Neural cell (in vitro differentiated cells): ENCODE results near the gene UBE4B. TPM values are rescaled to one million over a fixed set of nuclear protein-coding genes. Genes with fewer than 3 reads are reported as not detected.

ENCODE experiments used
- H2AFZ ChIP-seq: fragments of 200-600, 300-800 bp; sonication (generic), shearing (Covaris generic); 2 replicates; pipeline ENCODE4 v1.6.0; 2014; ENCODE audit warnings: low read depth, mild to moderate bottlenecking, antibody characterized with exemption, low read length, moderate library complexity
- H3F3A ChIP-seq: fragments of 200-600 bp; shearing (Covaris generic); 2 replicates; pipeline ENCODE4 v1.6.1; 2016; ENCODE audit warnings: mild to moderate bottlenecking, moderate library complexity, mixed read lengths, antibody characterized with exemption, low read length; ENCODE audit not compliant: insufficient read depth, poor library complexity, severe bottlenecking
- H3K27ac ChIP-seq: fragments of 200-600, 300-800 bp; sonication (generic), shearing (Covaris generic); 2 replicates; pipeline ENCODE4 v1.5.1; 2014; ENCODE audit warnings: mild to moderate bottlenecking, low read length, moderate library complexity
- H3K27me3 ChIP-seq: fragments of 300-800, 200-600 bp; sonication (generic), shearing (Covaris generic); 2 replicates; pipeline ENCODE4 v1.6.0; 2014; ENCODE audit warnings: mild to moderate bottlenecking, low read depth, low read length, moderate library complexity; ENCODE audit not compliant: insufficient read depth
- H3K36me3 ChIP-seq: fragments of 300-800, 200-600 bp; sonication (generic), shearing (Covaris generic); 2 replicates; pipeline ENCODE4 v1.5.1; 2014; ENCODE audit warnings: mild to moderate bottlenecking, antibody characterized with exemption, low read length, moderate library complexity; ENCODE audit not compliant: insufficient read depth
- H3K4me2 ChIP-seq: fragments of 300-800, 200-600 bp; sonication (generic), shearing (Covaris generic); 2 replicates; pipeline ENCODE4 v1.6.0; 2014; ENCODE audit warnings: mild to moderate bottlenecking, low read length
- H3K4me3 ChIP-seq: fragments of 300-800, 200-600 bp; sonication (generic), shearing (Covaris generic); 2 replicates; pipeline ENCODE4 v1.5.1; 2014; ENCODE audit warnings: mild to moderate bottlenecking, low read length, moderate library complexity
- H3K79me2 ChIP-seq: fragments of 200-600 bp; shearing (Covaris generic); replicated peaks from 2 replicates; pipeline ENCODE4 v1.6.0; 2014; ENCODE audit warnings: mild to moderate bottlenecking, low read length, moderate library complexity; ENCODE audit not compliant: insufficient read depth
- H3K9ac ChIP-seq: fragments of 300-800, 200-600 bp; sonication (generic), shearing (Covaris generic); 2 replicates; pipeline ENCODE4 v1.6.1; 2016; ENCODE audit warnings: mild to moderate bottlenecking, low read length, mixed read lengths
- H3K9me2 ChIP-seq: fragments of 200-600 bp; shearing (Covaris generic); 2 replicates; pipeline ENCODE4 v1.6.1; 2016; ENCODE audit warnings: mild to moderate bottlenecking, low read length, mixed read lengths; ENCODE audit not compliant: insufficient read depth
- H3K9me3 ChIP-seq: fragments of 200-600, 300-800 bp; sonication (generic), shearing (Covaris generic); 2 replicates; pipeline ENCODE4 v1.6.1; 2016; ENCODE audit warnings: mild to moderate bottlenecking, mixed run types, low read length, moderate library complexity, mixed read lengths
- H4K20me1 ChIP-seq: fragments of 200-600 bp; shearing (Covaris generic); 2 replicates; pipeline ENCODE4 v1.6.1; 2016; ENCODE audit warnings: mild to moderate bottlenecking, mixed run types; ENCODE audit not compliant: insufficient read depth
- CTCF ChIP-seq: fragments of 450-650 bp; IDR thresholded peaks from 2 replicates; pipeline ENCODE4 v1.5.1; 2014; ENCODE audit warnings: antibody characterized with exemption, mild to moderate bottlenecking, moderate library complexity; ENCODE audit not compliant: poor library complexity, severe bottlenecking
- EP300 ChIP-seq: fragments of 450-650 bp; conservative IDR thresholded peaks from 2 replicates; pipeline ENCODE4 v1.6.1; 2014; ENCODE audit warnings: antibody characterized with exemption, mild to moderate bottlenecking, moderate library complexity; ENCODE audit not compliant: poor library complexity, severe bottlenecking
- EZH2 ChIP-seq: fragments of 200-600, 300-800 bp; shearing (Covaris generic), sonication (generic); IDR thresholded peaks from 2 replicates; pipeline ENCODE4 v1.6.1; 2014; ENCODE audit warnings: antibody characterized with exemption, low read length, borderline replicate concordance, mild to moderate bottlenecking; ENCODE audit not compliant: insufficient read depth, poor library complexity, severe bottlenecking
- MXI1 ChIP-seq: fragments of 450-650 bp; conservative IDR thresholded peaks from 2 replicates; pipeline ENCODE4 v1.6.1; 2014; ENCODE audit warnings: antibody characterized with exemption, mild to moderate bottlenecking; ENCODE audit not compliant: poor library complexity, severe bottlenecking
- POLR2AphosphoS5 ChIP-seq: IDR thresholded peaks from 2 replicates; pipeline ENCODE4 v1.6.1; 2012
- RAD21 ChIP-seq: fragments of 450-650 bp; conservative IDR thresholded peaks from 2 replicates; pipeline ENCODE4 v1.6.1; 2014; ENCODE audit warnings: antibody characterized with exemption, mild to moderate bottlenecking, moderate library complexity
- SMC3 ChIP-seq: fragments of 450-650 bp; conservative IDR thresholded peaks from 2 replicates; pipeline ENCODE4 v1.6.1; 2014; ENCODE audit warnings: antibody characterized with exemption, mild to moderate bottlenecking, moderate library complexity; ENCODE audit not compliant: poor library complexity
- TAF1 ChIP-seq: IDR thresholded peaks from 2 replicates; pipeline ENCODE4 v1.6.1; 2012; ENCODE audit warnings: low read depth
- polyA plus RNA-seq: library from polyadenylated mRNA; depleted of rRNA; stranded (reverse); fragments of >200 nt; gene quantifications from 2 replicates; pipeline ENCODE4 v1.2.3, GENCODE V29; 2014
- TF ChIP-seq, protein P1 (sequence below): IDR thresholded peaks from 2 replicates; pipeline ENCODE4 v1.6.1; 2012; ENCODE audit warnings: borderline replicate concordance

The UBE4B gene
- polyA plus RNA-seq, 1 donor from 2014 or later, result 28.9 TPM

GRCh38 chr1:10181154-10181553, 148.4 kb downstream of the UBE4B start:
- no peak overlapping the region for H3K27ac ChIP-seq
- H3K9me3 ChIP-seq, result peaks cover 2% of the 10 kb centered on the region
- no peak overlapping the region for H3K4me3 ChIP-seq
- H3F3A ChIP-seq, result no peaks in the 10 kb centered on the region
- no peaks in the 10 kb centered on the region for H3K27me3 ChIP-seq
- no peak overlapping the region for H3K9ac ChIP-seq
- no peaks in the 10 kb centered on the region for H4K20me1 ChIP-seq
- H3K4me2 ChIP-seq, result no peak overlapping the region
- peaks cover 4% of the 10 kb centered on the region for H3K36me3 ChIP-seq
- no peaks in the 10 kb centered on the region for H3K79me2 ChIP-seq
- H2AFZ ChIP-seq, result no peak overlapping the region
- H3K9me2 ChIP-seq, result no peaks in the 10 kb centered on the region
- TF ChIP-seq EP300, result no peak
- no peak for TF ChIP-seq MXI1
- TF ChIP-seq SMC3, result no peak
- TF ChIP-seq POLR2AphosphoS5, result no peak
- TF ChIP-seq CTCF, result no peak
- TF ChIP-seq, protein P1, sequence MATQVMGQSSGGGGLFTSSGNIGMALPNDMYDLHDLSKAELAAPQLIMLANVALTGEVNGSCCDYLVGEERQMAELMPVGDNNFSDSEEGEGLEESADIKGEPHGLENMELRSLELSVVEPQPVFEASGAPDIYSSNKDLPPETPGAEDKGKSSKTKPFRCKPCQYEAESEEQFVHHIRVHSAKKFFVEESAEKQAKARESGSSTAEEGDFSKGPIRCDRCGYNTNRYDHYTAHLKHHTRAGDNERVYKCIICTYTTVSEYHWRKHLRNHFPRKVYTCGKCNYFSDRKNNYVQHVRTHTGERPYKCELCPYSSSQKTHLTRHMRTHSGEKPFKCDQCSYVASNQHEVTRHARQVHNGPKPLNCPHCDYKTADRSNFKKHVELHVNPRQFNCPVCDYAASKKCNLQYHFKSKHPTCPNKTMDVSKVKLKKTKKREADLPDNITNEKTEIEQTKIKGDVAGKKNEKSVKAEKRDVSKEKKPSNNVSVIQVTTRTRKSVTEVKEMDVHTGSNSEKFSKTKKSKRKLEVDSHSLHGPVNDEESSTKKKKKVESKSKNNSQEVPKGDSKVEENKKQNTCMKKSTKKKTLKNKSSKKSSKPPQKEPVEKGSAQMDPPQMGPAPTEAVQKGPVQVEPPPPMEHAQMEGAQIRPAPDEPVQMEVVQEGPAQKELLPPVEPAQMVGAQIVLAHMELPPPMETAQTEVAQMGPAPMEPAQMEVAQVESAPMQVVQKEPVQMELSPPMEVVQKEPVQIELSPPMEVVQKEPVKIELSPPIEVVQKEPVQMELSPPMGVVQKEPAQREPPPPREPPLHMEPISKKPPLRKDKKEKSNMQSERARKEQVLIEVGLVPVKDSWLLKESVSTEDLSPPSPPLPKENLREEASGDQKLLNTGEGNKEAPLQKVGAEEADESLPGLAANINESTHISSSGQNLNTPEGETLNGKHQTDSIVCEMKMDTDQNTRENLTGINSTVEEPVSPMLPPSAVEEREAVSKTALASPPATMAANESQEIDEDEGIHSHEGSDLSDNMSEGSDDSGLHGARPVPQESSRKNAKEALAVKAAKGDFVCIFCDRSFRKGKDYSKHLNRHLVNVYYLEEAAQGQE, result no peak
- TF ChIP-seq EZH2, result no peak
- no peak for TF ChIP-seq TAF1
- no peak for TF ChIP-seq RAD21

- H3K4me2 ChIP-seq, result no peak overlapping the region
- H3K9ac ChIP-seq, result no peak overlapping the region
- H3K9me2 ChIP-seq, result no peaks in the 10 kb centered on the region
- H3K4me3 ChIP-seq, result no peak overlapping the region
- H3K9me3 ChIP-seq, result no peaks in the 10 kb centered on the region
- no peaks in the 10 kb centered on the region for H3K79me2 ChIP-seq
- H3F3A ChIP-seq, result no peaks in the 10 kb centered on the region
- H2AFZ ChIP-seq, result no peak overlapping the region
- H3K27me3 ChIP-seq, result no peaks in the 10 kb centered on the region
- no peak overlapping the region for H3K27ac ChIP-seq
- no peaks in the 10 kb centered on the region for H3K36me3 ChIP-seq
- no peaks in the 10 kb centered on the region for H4K20me1 ChIP-seq
- TF ChIP-seq, protein P1, result no peak
- TF ChIP-seq TAF1 (no peak), CTCF (no peak), EP300 (no peak), SMC3 (no peak), MXI1 (no peak), POLR2AphosphoS5 (no peak)
These were observed 153.0 kb downstream of the UBE4B start for GRCh38 chr1:10185759-10186158.
